HCT116 (cell line): Measurements from ENCODE around the gene CAPZB. TPM values are rescaled to one million over a fixed set of nuclear protein-coding genes. Genes with fewer than 3 reads are reported as not detected.

Experiments used
- ATAC-seq: fragments of 200-7000 bp; cut with Tn5 transposase; 2 replicates; pipeline ENCODE4 v1.9.1; 2020; ENCODE audit warnings: mild to moderate bottlenecking, moderate library complexity
- BruUV-seq: library from RNA; stranded (reverse); fragments of 400-500 nt; replicated peaks from 2 replicates; lab custom pipeline; 2021; lab: Mats Ljungman, UMichigan
- CTCF ChIA-PET: fragments of 300-600 bp; sonication (Branson Sonifier 250); formaldehyde crosslinking; loops from one replicate; lab custom pipeline; 2021; ENCODE audit warnings: antibody characterized with exemption; lab: Charles Lee
- POLR2A ChIA-PET: fragments of 300-600, 350-600 bp; sonication (Branson Sonifier 250); formaldehyde crosslinking; loops from one replicate; lab custom pipeline; 2021; ENCODE audit warnings: antibody characterized with exemption; lab: Charles Lee
- RAD21 ChIA-PET, 2 experiments: fragments of 300-600 bp; sonication (Branson Sonifier 250); formaldehyde crosslinking; loops; one replicate each; lab custom pipeline; 2023; ENCODE audit warnings: low total read pairs in 2 of 2; ENCODE audit not compliant: uncharacterized antibody in 2 of 2, unreplicated experiment in 2 of 2, low non-redundant PET in 1 of 2; lab: Charles Lee
- DNase-seq: peaks from one replicate; pipeline ENCODE4 v3.0.0-alpha.2; 2010; ENCODE audit warnings: low read depth, low spot score
- H2AFZ ChIP-seq: fragments of 200-600 bp; shearing (Covaris generic), sonication (generic); 2 replicates; pipeline ENCODE4 v1.6.1; 2017; ENCODE audit warnings: low read depth, mixed run types, mixed read lengths, antibody characterized with exemption, low read length; ENCODE audit not compliant: poor library complexity, severe bottlenecking
- H3K27ac ChIP-seq: 2 replicates; pipeline ENCODE4 v1.5.1; 2012; ENCODE audit warnings: low read depth, low read length
- H3K27me3 ChIP-seq: fragments of 200-600 bp; sonication (generic); 2 replicates; pipeline ENCODE4 v1.6.1; 2016; ENCODE audit warnings: mixed run types, low read length, mixed read lengths; ENCODE audit not compliant: insufficient read depth
- H3K36me3 ChIP-seq, 2 experiments: fragments of 200-500 bp in 1 of 2; fragments of 200-600 bp in 1 of 2; sonication (Bioruptor generic) in 1 of 2; sonication (generic) in 1 of 2; 2 replicates each; pipeline versions ENCODE4 v1.5.1 to v1.6.1; 2014 to 2016; ENCODE audit warnings: low read length in 2 of 2, inconsistent platforms in 1 of 2, mixed read lengths in 1 of 2, mixed run types in 1 of 2; ENCODE audit not compliant: insufficient read depth in 2 of 2, control insufficient read depth in 1 of 2
- H3K4me1 ChIP-seq, 2 experiments: fragments of 200-600 bp in 1 of 2; sonication (generic) in 1 of 2; 2 replicates each; pipeline versions ENCODE4 v1.5.1 to v1.6.1; 2012 to 2017; ENCODE audit warnings: low read length in 2 of 2, inconsistent platforms in 1 of 2, mild to moderate bottlenecking in 1 of 2, mixed read lengths in 1 of 2, mixed run types in 1 of 2, moderate library complexity in 1 of 2; ENCODE audit not compliant: insufficient read depth in 2 of 2, control insufficient read depth in 1 of 2
- H3K4me2 ChIP-seq: fragments of 200-600 bp; sonication (generic); 2 replicates; pipeline ENCODE4 v1.6.1; 2017; ENCODE audit warnings: mixed run types, low read length, mixed read lengths
- H3K4me3 ChIP-seq, 2 experiments: fragments of 200-600 bp in 1 of 2; sonication (generic) in 1 of 2; replicated peaks in 1 of 2; 2 replicates each; pipeline ENCODE4 v1.5.1; 2011 to 2016; ENCODE audit warnings: low read length in 2 of 2, control low read depth in 1 of 2, low read depth in 1 of 2, mild to moderate bottlenecking in 1 of 2, mixed read lengths in 1 of 2, mixed run types in 1 of 2
- H3K79me2 ChIP-seq: fragments of 200-600 bp; sonication (generic); 2 replicates; pipeline ENCODE4 v1.6.1; 2017; ENCODE audit warnings: mild to moderate bottlenecking, mixed run types, low read length, moderate library complexity, mixed read lengths; ENCODE audit not compliant: insufficient read depth
- H3K9ac ChIP-seq: fragments of 200-600 bp; sonication (generic); 2 replicates; pipeline ENCODE4 v1.6.1; 2016; ENCODE audit warnings: low read length, mixed read lengths
- H3K9me2 ChIP-seq: fragments of 200-600 bp; sonication (generic), shearing (Covaris generic); 2 replicates; pipeline ENCODE4 v1.6.1; 2017; ENCODE audit warnings: mixed run types, mild to moderate bottlenecking, moderate library complexity; ENCODE audit not compliant: insufficient read depth
- H3K9me3 ChIP-seq, 2 experiments: fragments of 200-500 bp in 1 of 2; fragments of 200-600 bp in 1 of 2; sonication (Bioruptor generic) in 1 of 2; sonication (generic) in 1 of 2; 2 replicates each; pipeline ENCODE4 v1.6.1; 2014 to 2017; ENCODE audit warnings: low read length in 2 of 2, mixed read lengths in 2 of 2, inconsistent platforms in 1 of 2, low read depth in 1 of 2, mild to moderate bottlenecking in 1 of 2, mixed run types in 1 of 2, moderate library complexity in 1 of 2; ENCODE audit not compliant: control insufficient read depth in 1 of 2, insufficient read depth in 1 of 2
- H4K20me1 ChIP-seq: fragments of 200-600 bp; sonication (generic), shearing (Covaris generic); 2 replicates; pipeline ENCODE4 v1.6.1; 2017; ENCODE audit warnings: mixed run types, mild to moderate bottlenecking, moderate library complexity; ENCODE audit not compliant: insufficient read depth
- CBX3 ChIP-seq: IDR thresholded peaks from 2 replicates; pipeline ENCODE4 v1.6.1; 2012; ENCODE audit warnings: low read depth
- CEBPB ChIP-seq: IDR thresholded peaks from 2 replicates; pipeline ENCODE4 v1.6.1; 2012; ENCODE audit warnings: low read depth
- EGR1 ChIP-seq: IDR thresholded peaks from 2 replicates; pipeline ENCODE4 v1.6.1; 2012; ENCODE audit warnings: low read depth
- EZH2 ChIP-seq: fragments of 200-600 bp; sonication (generic); IDR thresholded peaks from 2 replicates; pipeline ENCODE4 v1.6.1; 2017; ENCODE audit warnings: antibody characterized with exemption, mixed run types
- EZH2phosphoT487 ChIP-seq: fragments of 200-600 bp; IDR thresholded peaks from 2 replicates; pipeline ENCODE4 v1.6.1; 2018; ENCODE audit warnings: antibody characterized with exemption, borderline replicate concordance
- FOSL1 ChIP-seq: IDR thresholded peaks from 2 replicates; pipeline ENCODE4 v1.6.1; 2012; ENCODE audit warnings: low read depth
- JUND ChIP-seq: IDR thresholded peaks from 2 replicates; pipeline ENCODE4 v1.6.1; 2012
- RAD21 ChIP-seq: IDR thresholded peaks from 2 replicates; pipeline ENCODE4 v1.6.1; 2012; ENCODE audit warnings: low read depth, mild to moderate bottlenecking
- SIN3A ChIP-seq: IDR thresholded peaks from 2 replicates; pipeline ENCODE4 v1.6.1; 2012; ENCODE audit warnings: low read depth
- SP1 ChIP-seq: IDR thresholded peaks from 2 replicates; pipeline ENCODE4 v1.6.1; 2012; ENCODE audit warnings: low read depth
- SRF ChIP-seq: IDR thresholded peaks from 2 replicates; pipeline ENCODE4 v1.6.1; 2012; ENCODE audit warnings: low read depth
- ZFX ChIP-seq: fragments of 450-650 bp; IDR thresholded peaks from 2 replicates; pipeline ENCODE4 v1.6.1; 2017
- ZNF274 ChIP-seq: fragments of 200-500 bp; sonication (Bioruptor generic); IDR thresholded peaks from 2 replicates; pipeline ENCODE4 v1.6.1; 2014; ENCODE audit warnings: mild to moderate bottlenecking, low read depth, low read length, inconsistent platforms
- intact Hi-C: fragments of 100-400 bp; cut with micrococcal nuclease; formaldehyde crosslinking; loops from 2 replicates; pipeline ENCODE4 v1.10.0; 2022
- total RNA-seq: library from RNA; stranded (reverse); gene quantifications from one replicate; pipeline ENCODE4 v1.2.1, GENCODE V29; 2021; ENCODE audit not compliant: unreplicated experiment
- TF ChIP-seq, protein P1 (sequence below): IDR thresholded peaks from 2 replicates; pipeline ENCODE4 v1.6.1; 2012
- TF ChIP-seq, protein P2 (sequence below): IDR thresholded peaks from 2 replicates; pipeline ENCODE4 v1.6.1; 2012
- TF ChIP-seq, protein P3 (sequence below): IDR thresholded peaks from 2 replicates; pipeline ENCODE4 v1.6.1; 2011; ENCODE audit warnings: mild to moderate bottlenecking, low read length, moderate library complexity; ENCODE audit not compliant: insufficient replicate concordance; ENCODE audit errors: extremely low read depth
- TF ChIP-seq, protein P4 (sequence below): IDR thresholded peaks from 2 replicates; pipeline ENCODE4 v1.6.1; 2012; ENCODE audit warnings: low read depth

CAPZB gene
- total RNA-seq, 1 experiment from 2014 or later, result 203 TPM

DNA sequence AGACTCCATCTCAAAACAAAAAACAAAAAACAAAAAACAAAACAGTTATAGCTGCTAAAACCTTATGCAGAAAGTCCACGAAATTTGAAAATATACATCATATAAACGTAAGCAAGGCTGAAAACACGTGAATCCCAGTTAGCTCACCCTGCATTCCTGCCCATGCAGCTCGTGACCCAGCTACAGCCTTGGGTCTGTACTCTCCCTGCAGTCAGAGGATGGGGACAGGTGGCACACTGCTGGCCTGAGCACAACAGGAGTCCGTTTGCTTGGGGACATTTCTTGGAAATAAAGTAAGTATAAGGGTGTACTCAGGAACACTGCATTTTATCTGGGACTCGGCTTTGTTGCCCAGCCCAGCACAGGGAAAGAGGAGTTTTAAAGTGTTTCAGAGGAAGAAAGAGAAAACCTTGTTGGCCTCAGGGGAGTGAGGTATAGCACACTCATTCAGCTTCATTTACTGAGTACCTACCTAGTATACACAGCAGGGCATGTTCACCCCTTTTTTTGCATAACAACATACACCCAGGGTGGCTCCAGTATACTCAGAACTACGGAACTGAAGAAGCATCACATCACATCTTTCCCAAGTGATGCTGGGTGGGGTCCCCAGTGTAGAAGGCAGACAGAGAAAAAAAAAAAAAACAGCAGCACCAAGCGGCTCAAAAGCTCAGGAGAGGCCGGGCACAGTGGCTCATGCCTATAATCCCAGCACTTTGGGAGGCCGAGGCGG is 44.1 kb downstream of the CAPZB start:
- CTCF ChIA-PET, result interaction anchor here (0.6 to 2.7 kb wide), 5 partner anchors 18 to 213 kb away, joined by 3 to 14 read pairs (median 3); no protein-coding TSS in a partner anchor
- H3K36me3 ChIP-seq, result 0 out of 4 replicates have a peak, but pooled peaks cover 0 to under 1% of the 10 kb centered on the region in 2 experiments
- H3K27ac ChIP-seq, result peak overlapping the region; percentile 11; the same call in 1 of the 2 replicates
- peaks cover 25 to 39% of the 10 kb centered on the region in 2 experiments for H3K4me1 ChIP-seq
- peaks cover 94% of the 10 kb centered on the region for H3K79me2 ChIP-seq
- DNase-seq (no peak), ATAC-seq (no peak)
- H3K4me2 ChIP-seq, result peak overlapping the region; percentile 54
- H3K9ac ChIP-seq, result 0 out of 2 replicates have a peak overlapping the region, but pooled peaks have one; percentile 5
- no peaks in the 10 kb centered on the region for H3K9me3 ChIP-seq
- intact Hi-C loops, result no loop called here
- H3K27me3 ChIP-seq, result no peaks in the 10 kb centered on the region
- POLR2A ChIA-PET, result no interaction called here
- RAD21 ChIA-PET, result interaction anchor here in 1 of 2 experiments (1.6 kb wide), 1 partner anchor 141 kb away, joined by 4 read pairs; no protein-coding TSS in a partner anchor
- TF ChIP-seq JUND (no peak), SIN3A (no peak), EZH2phosphoT487 (no peak), ZFX (no peak), RAD21 (no peak), EZH2 (no peak), EGR1 (no peak), CEBPB (no peak), SP1 (no peak), ZNF274 (no peak), CBX3 (no peak), SRF (no peak), FOSL1 (no peak)
- TF ChIP-seq, protein P1, sequence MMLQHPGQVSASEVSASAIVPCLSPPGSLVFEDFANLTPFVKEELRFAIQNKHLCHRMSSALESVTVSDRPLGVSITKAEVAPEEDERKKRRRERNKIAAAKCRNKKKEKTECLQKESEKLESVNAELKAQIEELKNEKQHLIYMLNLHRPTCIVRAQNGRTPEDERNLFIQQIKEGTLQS, result no peak
- TF ChIP-seq, protein P2, sequence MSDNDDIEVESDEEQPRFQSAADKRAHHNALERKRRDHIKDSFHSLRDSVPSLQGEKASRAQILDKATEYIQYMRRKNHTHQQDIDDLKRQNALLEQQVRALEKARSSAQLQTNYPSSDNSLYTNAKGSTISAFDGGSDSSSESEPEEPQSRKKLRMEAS, result no peak
- TF ChIP-seq, protein P3, sequence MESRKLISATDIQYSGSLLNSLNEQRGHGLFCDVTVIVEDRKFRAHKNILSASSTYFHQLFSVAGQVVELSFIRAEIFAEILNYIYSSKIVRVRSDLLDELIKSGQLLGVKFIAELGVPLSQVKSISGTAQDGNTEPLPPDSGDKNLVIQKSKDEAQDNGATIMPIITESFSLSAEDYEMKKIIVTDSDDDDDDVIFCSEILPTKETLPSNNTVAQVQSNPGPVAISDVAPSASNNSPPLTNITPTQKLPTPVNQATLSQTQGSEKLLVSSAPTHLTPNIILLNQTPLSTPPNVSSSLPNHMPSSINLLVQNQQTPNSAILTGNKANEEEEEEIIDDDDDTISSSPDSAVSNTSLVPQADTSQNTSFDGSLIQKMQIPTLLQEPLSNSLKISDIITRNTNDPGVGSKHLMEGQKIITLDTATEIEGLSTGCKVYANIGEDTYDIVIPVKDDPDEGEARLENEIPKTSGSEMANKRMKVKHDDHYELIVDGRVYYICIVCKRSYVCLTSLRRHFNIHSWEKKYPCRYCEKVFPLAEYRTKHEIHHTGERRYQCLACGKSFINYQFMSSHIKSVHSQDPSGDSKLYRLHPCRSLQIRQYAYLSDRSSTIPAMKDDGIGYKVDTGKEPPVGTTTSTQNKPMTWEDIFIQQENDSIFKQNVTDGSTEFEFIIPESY, result no peak
- TF ChIP-seq, protein P4, sequence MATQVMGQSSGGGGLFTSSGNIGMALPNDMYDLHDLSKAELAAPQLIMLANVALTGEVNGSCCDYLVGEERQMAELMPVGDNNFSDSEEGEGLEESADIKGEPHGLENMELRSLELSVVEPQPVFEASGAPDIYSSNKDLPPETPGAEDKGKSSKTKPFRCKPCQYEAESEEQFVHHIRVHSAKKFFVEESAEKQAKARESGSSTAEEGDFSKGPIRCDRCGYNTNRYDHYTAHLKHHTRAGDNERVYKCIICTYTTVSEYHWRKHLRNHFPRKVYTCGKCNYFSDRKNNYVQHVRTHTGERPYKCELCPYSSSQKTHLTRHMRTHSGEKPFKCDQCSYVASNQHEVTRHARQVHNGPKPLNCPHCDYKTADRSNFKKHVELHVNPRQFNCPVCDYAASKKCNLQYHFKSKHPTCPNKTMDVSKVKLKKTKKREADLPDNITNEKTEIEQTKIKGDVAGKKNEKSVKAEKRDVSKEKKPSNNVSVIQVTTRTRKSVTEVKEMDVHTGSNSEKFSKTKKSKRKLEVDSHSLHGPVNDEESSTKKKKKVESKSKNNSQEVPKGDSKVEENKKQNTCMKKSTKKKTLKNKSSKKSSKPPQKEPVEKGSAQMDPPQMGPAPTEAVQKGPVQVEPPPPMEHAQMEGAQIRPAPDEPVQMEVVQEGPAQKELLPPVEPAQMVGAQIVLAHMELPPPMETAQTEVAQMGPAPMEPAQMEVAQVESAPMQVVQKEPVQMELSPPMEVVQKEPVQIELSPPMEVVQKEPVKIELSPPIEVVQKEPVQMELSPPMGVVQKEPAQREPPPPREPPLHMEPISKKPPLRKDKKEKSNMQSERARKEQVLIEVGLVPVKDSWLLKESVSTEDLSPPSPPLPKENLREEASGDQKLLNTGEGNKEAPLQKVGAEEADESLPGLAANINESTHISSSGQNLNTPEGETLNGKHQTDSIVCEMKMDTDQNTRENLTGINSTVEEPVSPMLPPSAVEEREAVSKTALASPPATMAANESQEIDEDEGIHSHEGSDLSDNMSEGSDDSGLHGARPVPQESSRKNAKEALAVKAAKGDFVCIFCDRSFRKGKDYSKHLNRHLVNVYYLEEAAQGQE, result no peak
- H2AFZ ChIP-seq, result no peak overlapping the region
- H3K4me3 ChIP-seq, result no peak overlapping the region
- no peaks in the 10 kb centered on the region for H3K9me2 ChIP-seq
- no TSS peak for BruUV-seq
- peaks cover 11% of the 10 kb centered on the region; the same call in 1 of the 2 replicates for H4K20me1 ChIP-seq
